Testis (tissue), 2 donors: ENCODE results near the gene CGGBP1.

ENCODE experiments used
- POLR2A ChIP-seq: fragments of 450-650 bp; IDR thresholded peaks from one replicate; pipeline ENCODE4 v1.6.1; 2017; ENCODE audit warnings: antibody characterized with exemption, mild to moderate bottlenecking, moderate library complexity
- TF ChIP-seq, protein P1 (sequence below), 3 experiments: fragments of 450-650 bp in 2 of 3; fragments of 200-600 bp in 1 of 3; sonication (generic) in 1 of 3; IDR thresholded peaks; one replicate each; pipeline ENCODE4 v1.5.1; 2016 to 2019; ENCODE audit warnings: antibody characterized with exemption in 3 of 3, mild to moderate bottlenecking in 2 of 3, moderate library complexity in 1 of 3

DNA sequence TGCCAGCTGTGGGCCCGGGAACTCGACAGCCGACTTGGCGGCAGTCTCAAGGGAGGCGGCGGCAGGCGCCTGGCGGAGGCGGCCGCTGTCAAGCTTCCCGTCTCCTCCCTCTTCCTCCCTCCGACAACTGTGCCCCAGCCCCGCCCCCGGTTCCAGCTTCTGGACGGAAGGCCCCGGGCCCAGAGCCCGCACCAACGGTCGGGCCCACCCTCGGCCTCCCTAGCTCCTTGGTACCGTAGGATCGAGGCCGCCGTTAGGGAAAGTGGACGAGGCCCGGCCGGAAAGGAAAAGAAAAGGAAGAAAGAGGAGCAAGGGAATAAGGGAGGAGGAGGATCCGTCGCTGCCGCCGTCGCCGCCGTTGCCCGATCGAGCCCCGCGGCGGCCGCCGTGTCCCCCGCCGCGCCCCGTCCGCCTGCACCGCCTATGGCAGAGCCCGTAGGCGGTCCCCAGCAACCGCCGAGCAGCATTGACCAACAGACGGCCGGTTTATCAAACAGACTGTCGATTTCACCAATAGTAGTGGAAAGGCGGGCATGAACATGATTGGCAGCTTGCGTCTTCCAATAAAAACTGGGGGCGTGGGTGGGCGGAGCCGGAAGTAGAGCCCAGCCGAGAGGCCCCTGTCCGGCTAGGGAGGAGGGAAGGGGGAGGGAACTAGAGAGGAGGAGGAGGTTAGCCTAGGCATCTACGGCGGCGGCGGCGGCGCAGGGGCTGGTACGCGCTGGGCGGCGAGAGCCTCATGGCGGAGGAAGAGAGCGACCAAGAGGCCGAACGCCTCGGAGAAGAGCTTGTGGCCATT lies at the start of gene CGGBP1, which contains the start of gene ZNF654:
- TF ChIP-seq, protein P1, sequence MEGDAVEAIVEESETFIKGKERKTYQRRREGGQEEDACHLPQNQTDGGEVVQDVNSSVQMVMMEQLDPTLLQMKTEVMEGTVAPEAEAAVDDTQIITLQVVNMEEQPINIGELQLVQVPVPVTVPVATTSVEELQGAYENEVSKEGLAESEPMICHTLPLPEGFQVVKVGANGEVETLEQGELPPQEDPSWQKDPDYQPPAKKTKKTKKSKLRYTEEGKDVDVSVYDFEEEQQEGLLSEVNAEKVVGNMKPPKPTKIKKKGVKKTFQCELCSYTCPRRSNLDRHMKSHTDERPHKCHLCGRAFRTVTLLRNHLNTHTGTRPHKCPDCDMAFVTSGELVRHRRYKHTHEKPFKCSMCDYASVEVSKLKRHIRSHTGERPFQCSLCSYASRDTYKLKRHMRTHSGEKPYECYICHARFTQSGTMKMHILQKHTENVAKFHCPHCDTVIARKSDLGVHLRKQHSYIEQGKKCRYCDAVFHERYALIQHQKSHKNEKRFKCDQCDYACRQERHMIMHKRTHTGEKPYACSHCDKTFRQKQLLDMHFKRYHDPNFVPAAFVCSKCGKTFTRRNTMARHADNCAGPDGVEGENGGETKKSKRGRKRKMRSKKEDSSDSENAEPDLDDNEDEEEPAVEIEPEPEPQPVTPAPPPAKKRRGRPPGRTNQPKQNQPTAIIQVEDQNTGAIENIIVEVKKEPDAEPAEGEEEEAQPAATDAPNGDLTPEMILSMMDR (IDR thresholded peaks at IDR 0.05): no peak
- TF ChIP-seq POLR2A: peak; percentile 5
